Skeletal muscle satellite cell (primary cell): ENCODE results near the gene USP17L26. TPM values are rescaled to one million over a fixed set of nuclear protein-coding genes. Genes with fewer than 3 reads are reported as not detected.
"Not testable (repeated sequence)": the region's sequence is repeated elsewhere in the genome, so short reads cannot be mapped to it uniquely, and the experiment has no call there.

ENCODE experiments used
- H3K27me3 ChIP-seq: 2 replicates; pipeline ENCODE4 v1.7.0; 2013; ENCODE audit warnings: low read length; ENCODE audit not compliant: control insufficient read depth, insufficient read depth
- H3K36me3 ChIP-seq: 2 replicates; pipeline ENCODE4 v1.7.0; 2013; ENCODE audit warnings: mild to moderate bottlenecking, control low read depth, low read length; ENCODE audit not compliant: insufficient read depth
- H3K4me1 ChIP-seq: 2 replicates; pipeline ENCODE4 v1.7.0; 2013; ENCODE audit warnings: low read length; ENCODE audit not compliant: control insufficient read depth, insufficient read depth
- H3K4me2 ChIP-seq: 2 replicates; pipeline ENCODE4 v1.7.0; 2013; ENCODE audit warnings: mild to moderate bottlenecking, low read length
- H3K4me3 ChIP-seq: 2 replicates; pipeline ENCODE4 v1.7.0; 2013; ENCODE audit warnings: low read length
- H3K9ac ChIP-seq: 2 replicates; pipeline ENCODE4 v1.7.0; 2013; ENCODE audit warnings: mild to moderate bottlenecking, low read depth, low read length, moderate library complexity
- H3K9me3 ChIP-seq: replicated peaks from 2 replicates; pipeline ENCODE4 v1.7.0; 2013; ENCODE audit warnings: mild to moderate bottlenecking, control low read depth, low read length
- total RNA-seq: library from RNA; depleted of rRNA; stranded (reverse); fragments of >200 nt; gene quantifications from 2 replicates; pipeline ENCODE4 v1.2.3, GENCODE V29; 2012; rRNA removed

USP17L26 gene, protein sequence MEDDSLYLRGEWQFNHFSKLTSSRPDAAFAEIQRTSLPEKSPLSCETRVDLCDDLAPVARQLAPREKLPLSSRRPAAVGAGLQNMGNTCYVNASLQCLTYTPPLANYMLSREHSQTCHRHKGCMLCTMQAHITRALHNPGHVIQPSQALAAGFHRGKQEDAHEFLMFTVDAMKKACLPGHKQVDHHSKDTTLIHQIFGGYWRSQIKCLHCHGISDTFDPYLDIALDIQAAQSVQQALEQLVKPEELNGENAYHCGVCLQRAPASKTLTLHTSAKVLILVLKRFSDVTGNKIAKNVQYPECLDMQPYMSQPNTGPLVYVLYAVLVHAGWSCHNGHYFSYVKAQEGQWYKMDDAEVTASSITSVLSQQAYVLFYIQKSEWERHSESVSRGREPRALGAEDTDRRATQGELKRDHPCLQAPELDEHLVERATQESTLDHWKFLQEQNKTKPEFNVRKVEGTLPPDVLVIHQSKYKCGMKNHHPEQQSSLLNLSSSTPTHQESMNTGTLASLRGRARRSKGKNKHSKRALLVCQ
- total RNA-seq: not detected in 2 replicates

DNA sequence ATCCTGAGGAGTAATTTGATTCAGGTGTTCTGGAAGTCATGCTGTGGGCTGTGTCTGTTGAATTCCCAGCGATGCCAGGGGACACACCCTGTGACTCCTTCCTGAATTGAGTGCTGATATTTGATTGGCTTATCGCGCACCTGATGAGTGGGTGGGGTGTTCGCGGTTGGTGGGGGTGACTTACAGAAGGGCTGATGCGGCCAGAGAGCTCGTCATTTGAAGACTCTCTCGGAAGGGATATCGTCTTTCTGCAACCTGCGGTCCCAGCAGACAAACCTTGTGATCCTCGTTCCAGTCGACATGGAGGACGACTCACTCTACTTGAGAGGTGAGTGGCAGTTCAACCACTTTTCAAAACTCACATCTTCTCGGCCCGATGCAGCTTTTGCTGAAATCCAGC is at the start of gene USP17L26:
Gene USP17L26, plus strand, starts transcription at position 301 of the 400 bp plus-strand sequence. Its CDS starts 0 bp downstream, at position 301.
- H3K36me3 ChIP-seq, H3K9me3 ChIP-seq, H3K4me1 ChIP-seq, H3K4me2 ChIP-seq, H3K27me3 ChIP-seq, H3K9ac ChIP-seq, H3K4me3 ChIP-seq: not testable (repeated sequence)

DNA sequence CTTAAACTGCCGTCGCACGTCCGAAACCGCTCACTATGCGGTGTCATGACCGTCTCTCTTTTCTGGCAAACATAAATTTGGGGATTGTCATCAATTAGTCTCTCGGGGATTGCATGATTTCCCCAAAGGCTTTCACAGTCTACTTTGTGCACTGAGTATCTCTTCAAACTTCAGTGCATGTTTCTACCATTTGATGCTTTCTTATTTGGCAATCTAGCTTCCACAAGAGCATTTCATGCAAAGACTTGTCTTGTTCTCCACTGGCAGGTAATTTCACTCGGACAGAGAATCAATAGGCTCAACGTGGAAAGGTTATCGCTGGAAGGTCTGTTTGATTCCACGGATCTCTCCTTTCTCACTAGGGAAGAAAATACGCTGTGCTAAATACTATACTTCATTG is 10.3 kb upstream of the USP17L26 start:
- not testable (repeated sequence) for H3K36me3 ChIP-seq, H3K27me3 ChIP-seq, H3K4me3 ChIP-seq, H3K4me1 ChIP-seq, H3K9ac ChIP-seq, H3K9me3 ChIP-seq, H3K4me2 ChIP-seq

DNA sequence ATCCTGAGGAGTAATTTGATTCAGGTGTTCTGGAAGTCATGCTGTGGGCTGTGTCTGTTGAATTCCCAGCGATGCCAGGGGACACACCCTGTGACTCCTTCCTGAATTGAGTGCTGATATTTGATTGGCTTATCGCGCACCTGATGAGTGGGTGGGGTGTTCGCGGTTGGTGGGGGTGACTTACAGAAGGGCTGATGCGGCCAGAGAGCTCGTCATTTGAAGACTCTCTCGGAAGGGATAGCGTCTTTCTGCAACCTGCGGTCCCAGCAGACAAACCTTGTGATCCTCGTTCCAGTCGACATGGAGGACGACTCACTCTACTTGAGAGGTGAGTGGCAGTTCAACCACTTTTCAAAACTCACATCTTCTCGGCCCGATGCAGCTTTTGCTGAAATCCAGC is 9.6 kb upstream of the USP17L26 start, which contains the start of gene USP17L24:
Gene USP17L24, plus strand, starts transcription at position 301 of the 400 bp plus-strand sequence. Its CDS starts 0 bp downstream, at position 301.
- not testable (repeated sequence) for H3K4me1 ChIP-seq, H3K9ac ChIP-seq, H3K27me3 ChIP-seq, H3K4me2 ChIP-seq, H3K4me3 ChIP-seq, H3K9me3 ChIP-seq, H3K36me3 ChIP-seq

DNA sequence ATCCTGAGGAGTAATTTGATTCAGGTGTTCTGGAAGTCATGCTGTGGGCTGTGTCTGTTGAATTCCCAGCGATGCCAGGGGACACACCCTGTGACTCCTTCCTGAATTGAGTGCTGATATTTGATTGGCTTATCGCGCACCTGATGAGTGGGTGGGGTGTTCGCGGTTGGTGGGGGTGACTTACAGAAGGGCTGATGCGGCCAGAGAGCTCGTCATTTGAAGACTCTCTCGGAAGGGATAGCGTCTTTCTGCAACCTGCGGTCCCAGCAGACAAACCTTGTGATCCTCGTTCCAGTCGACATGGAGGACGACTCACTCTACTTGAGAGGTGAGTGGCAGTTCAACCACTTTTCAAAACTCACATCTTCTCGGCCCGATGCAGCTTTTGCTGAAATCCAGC is 4.8 kb upstream of the USP17L26 start, which contains the start of gene USP17L25:
Gene USP17L25, plus strand, starts transcription at position 301 of the 400 bp plus-strand sequence. Its CDS starts 0 bp downstream, at position 301.
- H3K9me3 ChIP-seq, H3K27me3 ChIP-seq, H3K4me3 ChIP-seq, H3K36me3 ChIP-seq, H3K4me2 ChIP-seq, H3K4me1 ChIP-seq, H3K9ac ChIP-seq: not testable (repeated sequence)

DNA sequence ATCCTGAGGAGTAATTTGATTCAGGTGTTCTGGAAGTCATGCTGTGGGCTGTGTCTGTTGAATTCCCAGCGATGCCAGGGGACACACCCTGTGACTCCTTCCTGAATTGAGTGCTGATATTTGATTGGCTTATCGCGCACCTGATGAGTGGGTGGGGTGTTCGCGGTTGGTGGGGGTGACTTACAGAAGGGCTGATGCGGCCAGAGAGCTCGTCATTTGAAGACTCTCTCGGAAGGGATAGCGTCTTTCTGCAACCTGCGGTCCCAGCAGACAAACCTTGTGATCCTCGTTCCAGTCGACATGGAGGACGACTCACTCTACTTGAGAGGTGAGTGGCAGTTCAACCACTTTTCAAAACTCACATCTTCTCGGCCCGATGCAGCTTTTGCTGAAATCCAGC is 4.6 kb downstream of the USP17L26 start, which contains the start of gene USP17L5:
Gene USP17L5, plus strand, starts transcription at position 301 of the 400 bp plus-strand sequence. Its CDS starts 0 bp downstream, at position 301.
- H3K36me3 ChIP-seq, H3K9me3 ChIP-seq, H3K4me1 ChIP-seq, H3K27me3 ChIP-seq, H3K4me2 ChIP-seq, H3K4me3 ChIP-seq, H3K9ac ChIP-seq: not testable (repeated sequence)

DNA sequence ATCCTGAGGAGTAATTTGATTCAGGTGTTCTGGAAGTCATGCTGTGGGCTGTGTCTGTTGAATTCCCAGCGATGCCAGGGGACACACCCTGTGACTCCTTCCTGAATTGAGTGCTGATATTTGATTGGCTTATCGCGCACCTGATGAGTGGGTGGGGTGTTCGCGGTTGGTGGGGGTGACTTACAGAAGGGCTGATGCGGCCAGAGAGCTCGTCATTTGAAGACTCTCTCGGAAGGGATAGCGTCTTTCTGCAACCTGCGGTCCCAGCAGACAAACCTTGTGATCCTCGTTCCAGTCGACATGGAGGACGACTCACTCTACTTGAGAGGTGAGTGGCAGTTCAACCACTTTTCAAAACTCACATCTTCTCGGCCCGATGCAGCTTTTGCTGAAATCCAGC is 9.4 kb downstream of the USP17L26 start, which contains the start of gene USP17L27:
Gene USP17L27, plus strand, starts transcription at position 301 of the 400 bp plus-strand sequence. Its CDS starts 0 bp downstream, at position 301.
- H3K4me3 ChIP-seq, H3K9ac ChIP-seq, H3K4me2 ChIP-seq, H3K27me3 ChIP-seq, H3K4me1 ChIP-seq, H3K36me3 ChIP-seq, H3K9me3 ChIP-seq: not testable (repeated sequence)

DNA sequence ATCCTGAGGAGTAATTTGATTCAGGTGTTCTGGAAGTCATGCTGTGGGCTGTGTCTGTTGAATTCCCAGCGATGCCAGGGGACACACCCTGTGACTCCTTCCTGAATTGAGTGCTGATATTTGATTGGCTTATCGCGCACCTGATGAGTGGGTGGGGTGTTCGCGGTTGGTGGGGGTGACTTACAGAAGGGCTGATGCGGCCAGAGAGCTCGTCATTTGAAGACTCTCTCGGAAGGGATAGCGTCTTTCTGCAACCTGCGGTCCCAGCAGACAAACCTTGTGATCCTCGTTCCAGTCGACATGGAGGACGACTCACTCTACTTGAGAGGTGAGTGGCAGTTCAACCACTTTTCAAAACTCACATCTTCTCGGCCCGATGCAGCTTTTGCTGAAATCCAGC is 14.1 kb downstream of the USP17L26 start, which contains the start of gene USP17L28:
Gene USP17L28, plus strand, starts transcription at position 301 of the 400 bp plus-strand sequence. Its CDS starts 0 bp downstream, at position 301.
- not testable (repeated sequence) for H3K4me3 ChIP-seq, H3K9ac ChIP-seq, H3K4me1 ChIP-seq, H3K4me2 ChIP-seq, H3K27me3 ChIP-seq, H3K36me3 ChIP-seq, H3K9me3 ChIP-seq

DNA sequence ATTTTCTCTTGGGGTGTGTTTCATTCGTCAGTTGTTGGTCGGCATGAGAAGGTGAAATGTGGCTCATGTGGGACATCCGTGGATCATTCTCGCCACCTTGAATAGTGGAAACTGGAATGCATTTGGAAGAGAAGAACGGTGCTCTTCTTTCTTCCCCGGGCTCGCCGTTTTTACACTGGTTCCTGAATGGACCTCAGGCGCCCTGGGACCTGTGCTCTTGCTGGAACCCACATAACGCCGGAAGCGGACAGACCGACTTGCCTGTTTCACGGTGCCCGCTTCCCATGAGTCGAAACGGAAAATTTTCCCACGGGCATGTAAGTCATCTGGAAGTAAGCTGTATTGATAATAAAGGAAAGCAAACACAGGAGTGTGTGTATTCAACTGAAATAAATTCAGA is 16.4 kb downstream of the USP17L26 start:
- H3K4me2 ChIP-seq, H3K36me3 ChIP-seq, H3K4me1 ChIP-seq, H3K4me3 ChIP-seq, H3K27me3 ChIP-seq, H3K9ac ChIP-seq, H3K9me3 ChIP-seq: not testable (repeated sequence)

DNA sequence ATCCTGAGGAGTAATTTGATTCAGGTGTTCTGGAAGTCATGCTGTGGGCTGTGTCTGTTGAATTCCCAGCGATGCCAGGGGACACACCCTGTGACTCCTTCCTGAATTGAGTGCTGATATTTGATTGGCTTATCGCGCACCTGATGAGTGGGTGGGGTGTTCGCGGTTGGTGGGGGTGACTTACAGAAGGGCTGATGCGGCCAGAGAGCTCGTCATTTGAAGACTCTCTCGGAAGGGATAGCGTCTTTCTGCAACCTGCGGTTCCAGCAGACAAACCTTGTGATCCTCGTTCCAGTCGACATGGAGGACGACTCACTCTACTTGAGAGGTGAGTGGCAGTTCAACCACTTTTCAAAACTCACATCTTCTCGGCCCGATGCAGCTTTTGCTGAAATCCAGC is 18.9 kb downstream of the USP17L26 start, which contains the start of gene USP17L29:
Gene USP17L29, plus strand, starts transcription at position 301 of the 400 bp plus-strand sequence. Its CDS starts 0 bp downstream, at position 301.
- H3K9ac ChIP-seq, H3K4me3 ChIP-seq, H3K9me3 ChIP-seq, H3K27me3 ChIP-seq, H3K36me3 ChIP-seq, H3K4me1 ChIP-seq, H3K4me2 ChIP-seq: not testable (repeated sequence)

DNA sequence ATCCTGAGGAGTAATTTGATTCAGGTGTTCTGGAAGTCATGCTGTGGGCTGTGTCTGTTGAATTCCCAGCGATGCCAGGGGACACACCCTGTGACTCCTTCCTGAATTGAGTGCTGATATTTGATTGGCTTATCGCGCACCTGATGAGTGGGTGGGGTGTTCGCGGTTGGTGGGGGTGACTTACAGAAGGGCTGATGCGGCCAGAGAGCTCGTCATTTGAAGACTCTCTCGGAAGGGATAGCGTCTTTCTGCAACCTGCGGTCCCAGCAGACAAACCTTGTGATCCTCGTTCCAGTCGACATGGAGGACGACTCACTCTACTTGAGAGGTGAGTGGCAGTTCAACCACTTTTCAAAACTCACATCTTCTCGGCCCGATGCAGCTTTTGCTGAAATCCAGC is 28.4 kb downstream of the USP17L26 start, which contains the start of gene USP17L30:
Gene USP17L30, plus strand, starts transcription at position 301 of the 400 bp plus-strand sequence. Its CDS starts 0 bp downstream, at position 301.
- H3K4me3 ChIP-seq, H3K4me2 ChIP-seq, H3K9me3 ChIP-seq, H3K36me3 ChIP-seq, H3K27me3 ChIP-seq, H3K4me1 ChIP-seq, H3K9ac ChIP-seq: not testable (repeated sequence)

DNA sequence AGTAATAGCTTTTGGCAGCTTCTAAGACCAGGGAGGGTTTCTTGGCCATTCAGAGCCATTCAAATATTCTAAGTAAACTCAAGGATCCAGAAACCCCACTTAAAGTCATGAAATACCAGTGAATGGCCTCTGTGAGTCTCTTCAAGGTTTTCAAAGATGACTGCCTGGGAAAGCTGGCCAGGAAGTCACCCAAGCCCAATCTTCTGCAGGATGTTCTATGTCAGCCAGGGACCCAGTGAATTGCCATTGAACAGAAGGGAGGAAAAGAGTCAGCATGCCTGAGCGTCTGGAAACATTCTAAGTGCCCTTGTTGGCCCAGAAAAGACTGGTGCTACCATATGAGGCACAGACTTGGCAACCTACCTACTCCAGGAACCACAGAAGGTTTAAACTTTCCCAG is 45.4 kb downstream of the USP17L26 start:
- not testable (repeated sequence) for H3K9ac ChIP-seq, H3K4me2 ChIP-seq

More for the DNA sequence above, 45.4 kb downstream of the USP17L26 start:
- not testable (repeated sequence) for H3K9me3 ChIP-seq, H3K36me3 ChIP-seq, H3K4me3 ChIP-seq, H3K4me1 ChIP-seq, H3K27me3 ChIP-seq
